GM21825 (cell line): Measurements from ENCODE around the gene RHOT2.

Experiments used
- ATAC-seq: cut with Tn5 transposase; IDR thresholded peaks from one replicate; pipeline ENCODE4 v1.9.1; 2021; ENCODE audit warnings: mild to moderate bottlenecking, moderate library complexity; ENCODE audit not compliant: unreplicated experiment

RHOT2 gene

GRCh38 chr16:669666-670065 is 1.7 kb downstream of the RHOT2 start:
- ATAC-seq: no peak

DNA sequence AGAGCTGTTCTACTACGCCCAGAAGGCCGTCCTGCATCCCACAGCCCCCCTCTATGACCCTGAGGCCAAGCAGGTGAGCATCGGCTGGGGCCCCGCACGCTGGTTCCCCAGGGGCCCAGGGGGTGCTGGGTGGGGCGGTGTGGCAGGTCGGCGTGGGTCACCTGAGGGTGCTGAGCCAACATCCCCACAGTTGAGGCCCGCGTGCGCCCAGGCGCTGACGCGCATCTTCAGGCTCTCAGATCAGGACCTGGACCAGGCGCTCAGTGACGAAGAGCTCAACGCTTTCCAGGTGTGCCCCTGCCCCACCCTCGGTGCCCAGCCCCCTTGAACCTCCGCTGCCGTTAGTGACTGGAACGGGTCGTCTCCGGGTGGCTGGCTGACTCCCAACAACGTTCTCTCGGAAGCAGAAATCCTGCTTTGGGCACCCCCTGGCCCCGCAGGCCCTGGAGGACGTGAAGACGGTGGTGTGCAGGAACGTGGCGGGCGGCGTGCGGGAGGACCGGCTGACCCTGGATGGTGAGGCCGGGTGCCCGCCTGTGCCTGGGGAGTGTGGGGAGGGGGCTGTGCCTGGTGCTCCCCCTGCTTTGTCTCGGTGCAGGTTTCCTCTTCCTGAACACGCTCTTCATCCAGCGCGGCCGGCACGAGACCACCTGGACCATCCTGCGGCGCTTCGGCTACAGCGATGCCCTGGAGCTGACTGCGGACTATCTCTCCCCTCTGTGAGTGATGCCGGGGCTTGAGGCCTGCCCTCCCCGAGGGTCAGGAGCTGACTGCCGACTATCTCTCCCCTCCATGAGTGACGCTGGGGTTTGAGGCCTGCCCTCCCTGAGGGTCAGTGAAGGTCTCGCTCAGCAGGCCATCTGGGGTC is 2.8 kb downstream of the RHOT2 start:
- ATAC-seq: no peak

DNA sequence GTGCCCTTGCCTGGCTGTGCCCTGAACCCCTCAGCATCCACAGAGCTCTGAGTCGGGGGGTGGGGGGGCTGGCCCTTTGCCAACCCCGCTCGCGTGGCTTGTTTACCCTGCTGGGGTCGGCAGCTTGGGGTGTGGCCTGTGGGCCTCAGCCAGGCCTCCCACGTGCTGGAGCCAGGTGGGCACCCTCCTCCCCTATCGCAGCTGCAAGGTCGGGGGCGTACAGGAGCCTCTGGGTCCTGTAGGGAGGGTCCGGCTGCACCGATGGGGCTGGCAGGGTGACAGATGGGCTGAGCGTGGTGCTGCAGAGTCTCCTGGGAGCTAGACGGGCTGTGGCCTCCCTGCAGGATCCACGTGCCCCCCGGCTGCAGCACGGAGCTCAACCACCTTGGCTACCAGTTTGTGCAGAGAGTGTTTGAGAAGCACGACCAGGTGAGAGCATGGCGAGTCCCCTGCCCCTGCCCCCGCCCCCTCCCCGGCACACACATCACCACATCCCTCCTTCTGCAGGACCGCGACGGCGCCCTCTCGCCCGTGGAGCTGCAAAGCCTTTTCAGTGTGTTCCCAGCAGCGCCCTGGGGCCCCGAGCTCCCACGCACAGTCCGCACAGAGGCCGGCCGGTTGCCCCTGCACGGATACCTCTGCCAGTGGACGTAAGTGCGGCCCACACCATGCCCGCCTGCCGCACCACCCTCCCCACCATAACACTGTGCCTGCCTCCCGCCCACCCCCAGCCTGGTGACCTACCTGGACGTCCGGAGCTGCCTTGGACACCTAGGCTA is 3.6 kb downstream of the RHOT2 start:
- ATAC-seq: no peak

DNA sequence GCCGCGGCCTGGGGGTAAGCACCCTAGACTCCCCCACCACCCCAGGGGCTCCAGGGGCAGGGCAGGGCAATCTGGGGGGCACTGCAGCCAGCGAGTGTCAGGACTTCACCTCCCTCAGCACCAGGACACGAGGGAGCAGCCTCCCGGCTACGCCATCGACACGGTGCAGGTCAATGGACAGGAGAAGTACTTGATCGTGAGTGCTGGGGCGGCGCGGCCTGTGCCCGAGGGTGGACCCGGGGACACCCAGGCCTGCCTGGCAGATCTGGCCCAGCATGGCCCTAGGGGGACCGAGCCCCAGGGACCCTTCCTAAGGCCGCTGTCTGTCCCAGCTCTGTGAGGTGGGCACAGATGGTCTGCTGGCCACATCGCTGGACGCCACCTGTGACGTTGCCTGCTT is 4.4 kb downstream of the RHOT2 start:
- no peak for ATAC-seq

DNA sequence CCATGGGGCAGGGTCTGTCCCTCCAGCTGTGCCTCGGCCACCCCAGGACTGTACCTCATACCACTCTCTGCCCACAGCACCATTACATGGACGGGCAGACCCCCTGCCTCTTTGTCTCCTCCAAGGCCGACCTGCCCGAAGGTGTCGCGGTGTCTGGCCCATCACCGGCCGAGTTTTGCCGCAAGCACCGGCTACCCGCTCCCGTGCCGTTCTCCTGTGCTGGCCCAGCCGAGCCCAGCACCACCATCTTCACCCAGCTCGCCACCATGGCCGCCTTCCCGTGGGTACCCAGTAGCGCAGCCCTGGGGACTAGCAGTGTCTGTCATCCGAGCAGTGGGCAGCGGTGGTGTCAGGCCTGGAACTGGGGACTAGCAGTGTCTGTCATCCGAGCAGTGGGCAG is 4.9 kb downstream of the RHOT2 start:
- no peak for ATAC-seq

DNA sequence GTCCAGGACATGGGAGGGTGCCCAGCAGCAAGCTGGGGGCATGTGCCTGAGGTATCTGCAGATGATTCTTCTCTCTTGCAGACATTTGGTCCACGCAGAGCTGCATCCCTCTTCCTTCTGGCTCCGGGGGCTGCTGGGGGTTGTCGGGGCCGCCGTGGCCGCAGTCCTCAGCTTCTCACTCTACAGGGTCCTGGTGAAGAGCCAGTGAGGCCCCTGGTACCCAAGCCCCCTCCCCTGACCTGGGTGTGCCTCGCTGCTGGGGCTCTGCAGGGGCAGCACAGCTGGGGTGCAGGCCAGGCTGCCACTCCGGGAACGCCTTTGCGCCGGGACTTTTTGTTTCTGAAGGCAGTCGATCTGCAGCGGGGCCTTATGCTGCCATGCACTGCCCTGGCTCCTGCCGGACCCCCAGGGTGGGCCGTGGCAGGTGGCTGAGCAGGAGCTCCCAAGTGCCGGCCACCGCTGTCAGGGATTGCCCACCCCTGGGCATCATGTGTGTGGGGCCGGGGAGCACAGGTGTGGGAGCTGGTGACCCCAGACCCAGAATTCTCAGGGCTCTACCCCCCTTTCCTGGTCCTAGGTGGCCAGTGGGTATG is 5.6 kb downstream of the RHOT2 start:
- ATAC-seq: no peak

DNA sequence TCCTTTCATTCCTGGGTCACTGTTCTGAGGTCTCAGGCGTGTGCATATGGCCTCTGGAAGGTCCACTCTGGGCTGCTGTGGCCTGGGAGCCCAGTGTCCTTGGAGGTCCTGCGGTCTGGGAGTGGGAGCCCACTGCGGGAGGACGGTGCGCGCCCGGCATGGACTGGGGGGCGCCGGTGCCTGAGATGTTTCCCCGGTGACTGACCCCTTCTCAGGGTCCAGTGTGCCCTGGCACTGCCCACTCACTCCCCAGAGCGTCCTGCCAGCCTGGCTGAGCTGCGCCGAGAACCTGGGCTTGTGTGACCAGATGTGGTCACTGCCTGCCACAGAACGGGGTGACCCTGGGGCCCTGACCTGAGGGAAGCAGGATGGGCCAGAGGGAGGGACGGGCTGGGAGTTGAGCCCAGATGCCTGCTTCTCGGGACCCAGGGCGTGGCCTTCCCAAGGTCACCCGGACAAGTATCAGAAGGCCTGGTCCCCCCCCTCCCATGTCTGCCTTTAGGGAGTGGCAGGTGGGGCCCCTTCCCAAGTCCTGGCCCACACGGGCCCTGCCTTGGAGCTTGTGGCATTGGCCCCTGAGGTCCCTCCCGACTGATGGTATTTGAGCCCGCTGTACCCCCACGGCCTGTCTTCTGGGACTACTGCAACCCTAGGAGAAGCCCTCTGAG is 6.4 kb downstream of the RHOT2 start:
- ATAC-seq: no peak

- no peak for ATAC-seq
Observed at GRCh38 chr16:674968-675883, 7.3 kb downstream of the RHOT2 start, which contains the start of gene RHBDL1. Gene RHBDL1, plus strand, starts transcription at chr16:675671. Its CDS starts 120 bp downstream, at chr16:675791.

DNA sequence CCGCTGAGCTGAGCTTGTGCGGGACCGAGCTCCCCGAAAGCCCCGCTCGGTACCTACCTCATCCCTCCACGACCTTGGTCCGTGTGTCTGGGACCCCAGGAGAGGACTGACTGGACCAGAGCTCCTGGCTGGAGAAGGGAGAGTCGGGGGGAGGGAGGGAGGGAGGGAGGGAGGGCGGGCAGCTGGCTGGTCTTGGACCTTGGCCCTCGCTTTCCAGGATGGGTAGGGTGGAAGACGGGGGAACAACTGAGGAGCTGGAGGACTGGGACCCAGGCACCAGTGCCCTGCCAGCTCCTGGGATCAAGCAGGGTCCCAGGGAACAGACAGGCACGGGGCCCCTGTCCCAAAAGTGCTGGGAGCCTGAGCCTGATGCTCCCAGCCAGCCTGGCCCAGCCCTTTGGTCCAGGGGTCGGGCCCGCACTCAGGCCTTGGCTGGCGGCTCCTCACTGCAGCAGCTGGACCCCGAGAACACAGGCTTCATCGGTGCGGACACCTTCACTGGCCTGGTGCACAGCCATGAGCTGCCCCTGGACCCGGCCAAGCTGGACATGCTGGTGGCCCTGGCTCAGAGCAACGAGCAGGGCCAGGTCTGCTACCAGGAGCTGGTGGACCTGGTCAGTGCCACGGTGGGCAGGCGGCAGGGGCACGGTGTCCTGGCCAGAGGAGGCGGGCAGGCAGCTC is 8.1 kb downstream of the RHOT2 start:
- ATAC-seq: no peak

GRCh38 chr16:676565-676902 is 8.6 kb downstream of the RHOT2 start:
- ATAC-seq: no peak

DNA sequence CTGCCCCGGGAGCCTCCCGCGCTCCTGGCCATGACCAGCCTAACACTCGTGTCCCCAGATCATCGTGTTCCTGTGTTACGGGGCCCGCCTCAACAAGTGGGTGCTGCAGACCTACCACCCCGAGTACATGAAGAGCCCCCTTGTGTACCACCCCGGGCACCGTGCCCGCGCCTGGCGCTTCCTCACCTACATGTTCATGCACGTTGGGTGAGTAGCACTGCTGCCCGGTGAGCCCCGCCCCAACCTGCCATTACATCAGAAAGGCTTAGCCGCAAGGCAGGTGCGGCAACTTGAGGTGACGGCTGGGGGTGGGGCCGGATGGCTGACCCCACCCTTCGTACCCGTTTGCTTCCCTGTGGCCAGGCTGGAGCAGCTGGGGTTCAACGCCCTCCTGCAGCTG is 9.0 kb downstream of the RHOT2 start:
- no peak for ATAC-seq

DNA sequence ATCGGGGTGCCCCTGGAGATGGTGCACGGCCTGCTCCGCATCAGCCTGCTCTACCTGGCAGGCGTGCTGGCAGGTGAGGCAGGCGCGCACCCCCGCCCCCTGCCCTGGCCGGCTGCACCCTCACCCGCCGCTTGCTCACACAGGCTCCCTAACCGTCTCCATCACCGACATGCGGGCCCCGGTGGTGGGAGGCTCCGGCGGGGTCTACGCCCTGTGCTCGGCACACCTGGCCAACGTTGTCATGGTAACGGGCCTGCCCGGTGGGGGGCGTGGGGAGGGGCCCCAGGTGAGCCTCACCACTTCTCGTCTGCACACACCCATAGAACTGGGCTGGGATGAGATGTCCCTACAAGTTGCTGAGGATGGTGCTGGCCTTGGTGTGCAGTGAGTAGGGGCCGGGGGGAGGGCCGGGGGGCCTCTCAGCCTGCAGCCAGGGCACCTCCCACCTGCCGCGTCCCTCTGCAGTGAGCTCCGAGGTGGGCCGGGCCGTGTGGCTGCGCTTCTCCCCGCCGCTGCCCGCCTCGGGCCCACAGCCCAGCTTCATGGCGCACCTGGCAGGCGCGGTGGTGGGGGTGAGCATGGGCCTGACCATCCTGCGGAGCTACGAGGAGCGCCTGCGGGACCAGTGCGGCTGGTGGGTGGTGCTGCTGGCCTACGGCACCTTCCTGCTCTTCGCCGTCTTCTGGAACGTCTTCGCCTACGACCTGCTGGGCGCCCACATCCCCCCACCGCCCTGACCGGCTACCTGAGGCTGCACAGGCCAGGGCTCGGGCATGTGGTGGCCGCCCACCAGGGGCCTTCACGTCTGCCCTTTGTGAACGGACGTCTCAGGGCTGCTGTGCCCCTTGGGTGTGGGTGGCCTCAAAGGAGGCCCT is 9.6 kb downstream of the RHOT2 start:
- ATAC-seq: no peak

DNA sequence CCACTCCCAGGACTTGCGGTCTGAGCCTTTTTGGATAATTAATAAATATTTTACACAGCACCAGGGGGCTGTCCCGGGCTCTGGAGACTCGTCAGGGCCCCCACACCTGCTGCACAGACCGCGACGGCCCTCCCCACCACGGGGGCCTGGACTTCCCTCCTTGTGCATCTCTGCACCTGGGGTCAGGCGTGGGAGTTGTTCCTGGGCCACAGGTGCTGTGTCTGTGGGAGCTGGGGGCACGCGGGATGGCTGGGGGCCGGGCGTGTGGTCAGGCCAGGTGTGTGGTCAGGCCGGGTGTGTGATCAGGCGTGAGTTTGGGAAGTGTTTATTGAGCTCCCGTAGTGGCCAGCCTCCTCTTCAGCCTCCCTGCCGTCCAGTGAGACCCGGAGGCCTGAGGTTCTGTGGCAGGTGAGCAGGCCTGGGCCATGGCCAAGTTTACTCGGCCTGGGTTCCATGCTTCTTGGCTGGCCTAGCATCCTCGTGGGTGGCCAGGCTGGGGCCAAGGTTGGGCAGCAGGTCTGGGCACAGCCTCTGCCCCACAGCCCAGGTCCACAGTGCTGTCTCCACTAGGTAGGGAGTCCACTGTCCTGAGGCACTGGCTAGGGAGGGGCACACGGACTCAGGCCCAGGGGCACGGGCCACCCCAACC is 10.4 kb downstream of the RHOT2 start:
- no peak for ATAC-seq

- ATAC-seq: peak; percentile 9
Observed at GRCh38 chr16:678858-679813, 11.2 kb downstream of the RHOT2 start.

DNA sequence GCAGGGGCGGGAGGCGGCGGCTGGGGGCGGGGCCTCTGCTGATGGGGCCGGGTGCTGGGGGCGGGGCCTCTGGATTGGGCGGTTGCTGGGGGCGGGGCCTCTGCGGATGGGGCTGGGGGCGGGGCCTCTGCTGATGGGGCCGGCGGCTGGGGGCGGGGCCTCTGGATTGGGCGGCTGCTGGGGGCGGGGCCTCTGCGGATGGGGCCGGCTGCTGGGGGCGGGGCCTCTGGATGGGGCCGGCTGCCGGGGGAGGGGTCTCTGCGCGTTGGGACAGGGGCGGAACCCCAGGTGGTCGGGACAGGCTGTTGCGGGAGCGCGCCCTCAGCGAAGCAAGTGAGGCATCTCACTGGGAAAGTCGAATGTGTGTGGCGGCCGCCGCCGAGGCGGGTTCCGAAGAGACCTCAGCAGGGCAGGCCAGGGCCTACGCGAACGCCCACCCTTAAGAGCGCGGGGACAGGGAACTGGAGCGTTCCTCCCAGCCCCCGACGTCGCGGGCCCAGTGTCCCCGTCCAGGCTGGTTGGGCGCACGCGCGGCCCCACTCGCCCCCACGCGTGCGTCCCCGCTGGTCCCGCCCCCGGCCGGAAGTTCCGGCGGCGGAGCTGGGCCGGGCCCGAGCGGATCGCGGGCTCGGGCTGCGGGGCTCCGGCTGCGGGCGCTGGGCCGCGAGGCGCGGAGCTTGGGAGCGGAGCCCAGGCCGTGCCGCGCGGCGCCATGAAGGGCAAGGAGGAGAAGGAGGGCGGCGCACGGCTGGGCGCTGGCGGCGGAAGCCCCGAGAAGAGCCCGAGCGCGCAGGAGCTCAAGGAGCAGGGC is 12.1 kb downstream of the RHOT2 start, which contains the start of gene STUB1:
STUB1 (plus strand) TSS at position 597 of the 811 bp plus-strand sequence; CDS start at position 713, 116 bp downstream.
- ATAC-seq: peak; percentile 30

DNA sequence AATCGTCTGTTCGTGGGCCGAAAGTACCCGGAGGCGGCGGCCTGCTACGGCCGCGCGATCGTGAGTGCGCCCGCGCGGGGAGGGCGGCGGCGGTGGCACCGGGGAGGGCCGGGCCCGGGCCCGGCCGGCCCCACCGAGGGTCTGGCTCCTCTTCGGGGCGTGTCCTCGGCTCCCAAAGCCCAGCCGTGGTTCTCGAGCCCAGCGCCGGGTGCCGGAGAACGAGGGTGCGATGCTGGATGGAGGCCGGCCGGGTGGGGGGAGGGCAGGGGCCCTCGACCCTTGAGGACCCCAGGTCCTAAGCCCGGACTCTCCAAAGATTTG is 12.7 kb downstream of the RHOT2 start:
- peak; percentile 0 for ATAC-seq
